IPS-15b (cell line): ENCODE data around the gene CDK17.
"Not testable (repeated sequence)": the region's sequence is repeated elsewhere in the genome, so short reads cannot be mapped to it uniquely, and the experiment has no call there.

Experiments used
- H3K27me3 ChIP-seq: one replicate; pipeline ENCODE4 v1.6.1; 2013; ENCODE audit warnings: low read length; ENCODE audit not compliant: control insufficient read depth, insufficient read depth
- H3K36me3 ChIP-seq: one replicate; pipeline ENCODE4 v1.6.1; 2013; ENCODE audit warnings: low read length; ENCODE audit not compliant: control insufficient read depth, insufficient read depth
- H3K4me1 ChIP-seq: one replicate; pipeline ENCODE4 v1.6.1; 2013; ENCODE audit warnings: mild to moderate bottlenecking, low read length; ENCODE audit not compliant: control insufficient read depth, insufficient read depth
- H3K4me3 ChIP-seq: one replicate; pipeline ENCODE4 v1.5.1; 2013; ENCODE audit warnings: low read depth, low read length
- H3K9ac ChIP-seq: one replicate; pipeline ENCODE4 v1.6.1; 2013; ENCODE audit warnings: low read depth, mild to moderate bottlenecking, low read length
- H3K9me3 ChIP-seq: one replicate; pipeline ENCODE4 v1.6.1; 2013; ENCODE audit warnings: mild to moderate bottlenecking, low read length; ENCODE audit not compliant: control insufficient read depth, insufficient read depth

Gene CDK17

DNA sequence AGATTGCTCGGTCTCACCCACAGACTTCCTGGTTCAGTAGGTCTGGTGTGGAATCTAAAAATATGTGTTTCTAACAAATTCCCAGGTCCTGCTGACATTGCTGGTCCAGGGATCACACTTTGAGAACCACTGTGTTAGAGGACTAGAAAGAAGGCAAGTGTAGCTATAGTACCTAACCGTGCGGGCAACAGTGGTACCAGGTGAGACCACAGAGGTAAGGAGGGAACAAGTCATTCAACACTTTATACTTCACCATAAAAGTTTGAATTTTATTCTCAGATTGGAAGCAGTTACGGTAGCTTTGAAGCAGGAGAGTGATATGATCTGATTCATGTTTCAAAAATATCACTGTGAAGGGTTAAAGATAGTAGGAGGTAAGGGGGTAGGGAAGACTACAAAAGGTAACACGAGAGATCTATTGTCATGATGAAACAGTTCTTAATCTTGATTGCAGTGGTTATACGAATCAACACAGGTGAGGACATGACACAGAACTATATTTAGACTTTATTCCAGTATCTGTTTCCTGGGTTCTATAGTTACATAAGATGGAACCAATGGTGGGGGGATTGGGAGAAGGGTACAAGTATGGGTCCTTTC, 73.5 kb downstream of the CDK17 start:
- Histone ChIP-seq H3K9ac (no peak overlapping the region), H3K9me3 (no peaks in the 10 kb centered on the region), H3K36me3 (no peaks in the 10 kb centered on the region), H3K4me3 (no peak overlapping the region), H3K4me1 (no peaks in the 10 kb centered on the region), H3K27me3 (no peaks in the 10 kb centered on the region)

DNA sequence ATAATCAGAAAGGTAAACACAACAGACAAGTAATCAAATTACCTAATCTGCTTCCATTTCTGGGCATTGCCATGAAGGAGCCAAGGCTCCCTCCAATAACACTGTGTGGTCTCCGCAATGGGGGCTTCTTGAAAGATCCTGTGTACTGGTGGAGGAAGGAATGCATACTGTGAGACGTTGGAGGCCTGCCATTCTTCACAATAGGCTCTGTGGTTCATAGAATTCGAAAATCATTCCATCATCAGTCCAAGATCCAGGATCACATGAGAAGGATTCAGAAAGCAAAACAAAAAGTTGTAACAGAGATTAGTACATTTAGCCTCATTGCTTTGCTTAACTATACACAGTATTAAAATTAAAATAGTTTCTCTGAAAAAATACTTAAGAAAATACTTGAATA, 76.3 kb downstream of the CDK17 start:
- no peaks in the 10 kb centered on the region for H3K27me3 ChIP-seq
- no peaks in the 10 kb centered on the region for H3K36me3 ChIP-seq
- no peak overlapping the region for H3K9ac ChIP-seq
- H3K4me3 ChIP-seq = no peak overlapping the region
- H3K9me3 ChIP-seq = no peaks in the 10 kb centered on the region
- no peaks in the 10 kb centered on the region for H3K4me1 ChIP-seq

DNA sequence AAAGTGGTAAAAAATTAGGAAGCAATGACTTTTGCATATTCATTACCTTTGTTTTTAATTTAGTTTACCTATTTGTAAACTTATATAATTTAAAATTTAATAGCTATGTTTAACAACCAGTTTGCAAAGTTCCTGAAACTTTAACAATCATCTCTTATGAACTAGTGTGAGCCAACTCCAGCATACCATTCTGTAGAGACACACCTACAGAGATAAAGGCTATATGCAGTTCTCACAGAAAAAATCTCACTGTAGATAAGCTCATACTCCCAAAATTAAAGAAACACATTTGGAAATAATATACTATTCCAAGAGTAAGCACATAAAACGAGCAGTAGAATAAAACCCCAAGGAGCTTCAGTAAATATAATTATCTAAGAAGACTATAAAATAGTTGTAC, 77.5 kb downstream of the CDK17 start:
- H3K36me3 ChIP-seq = no peaks in the 10 kb centered on the region
- H3K4me1 ChIP-seq = no peaks in the 10 kb centered on the region
- H3K9me3 ChIP-seq = no peaks in the 10 kb centered on the region
- no peak overlapping the region for H3K4me3 ChIP-seq
- no peaks in the 10 kb centered on the region for H3K27me3 ChIP-seq
- H3K9ac ChIP-seq = no peak overlapping the region

DNA sequence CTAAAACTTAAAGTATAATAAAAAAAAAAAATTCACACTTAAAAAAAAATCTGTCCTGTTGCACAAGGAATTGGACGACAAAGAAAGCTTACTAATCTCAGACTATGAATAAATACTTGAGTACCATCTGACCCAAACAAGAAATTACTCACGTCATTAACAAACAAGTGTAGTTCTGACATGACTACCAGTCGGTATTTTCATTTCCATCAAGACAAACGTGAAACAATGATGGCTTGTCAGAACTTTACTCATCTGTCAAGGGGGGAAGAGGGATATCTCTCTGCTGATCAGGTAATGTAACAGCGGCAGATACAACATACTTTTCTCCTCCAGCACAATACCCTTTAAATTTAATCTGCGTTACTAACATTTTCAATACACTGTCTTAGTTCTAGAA, 78.3 kb downstream of the CDK17 start:
- Histone ChIP-seq H3K4me3 (no peak overlapping the region), H3K4me1 (no peaks in the 10 kb centered on the region), H3K36me3 (no peaks in the 10 kb centered on the region), H3K27me3 (no peaks in the 10 kb centered on the region), H3K9me3 (no peaks in the 10 kb centered on the region), H3K9ac (no peak overlapping the region)

DNA sequence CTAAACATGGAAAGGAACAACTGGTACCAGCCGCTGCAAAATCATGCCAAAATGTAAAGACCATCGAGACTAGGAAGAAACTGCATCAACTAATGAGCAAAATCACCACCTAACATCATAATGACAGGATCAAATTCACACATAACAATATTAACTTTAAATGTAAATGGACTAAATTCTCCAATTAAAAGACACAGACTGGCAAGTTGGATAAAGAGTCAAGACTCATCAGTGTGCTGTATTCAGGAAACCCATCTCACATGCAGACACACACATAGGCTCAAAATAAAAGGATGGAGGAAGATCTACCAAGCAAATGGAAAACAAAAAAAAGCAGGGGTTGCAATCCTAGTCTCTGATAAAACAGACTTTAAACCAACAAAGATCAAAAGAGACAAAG, 82.4 kb downstream of the CDK17 start:
- H3K4me3 ChIP-seq, H3K9ac ChIP-seq, H3K4me1 ChIP-seq, H3K9me3 ChIP-seq, H3K36me3 ChIP-seq, H3K27me3 ChIP-seq: not testable (repeated sequence)

DNA sequence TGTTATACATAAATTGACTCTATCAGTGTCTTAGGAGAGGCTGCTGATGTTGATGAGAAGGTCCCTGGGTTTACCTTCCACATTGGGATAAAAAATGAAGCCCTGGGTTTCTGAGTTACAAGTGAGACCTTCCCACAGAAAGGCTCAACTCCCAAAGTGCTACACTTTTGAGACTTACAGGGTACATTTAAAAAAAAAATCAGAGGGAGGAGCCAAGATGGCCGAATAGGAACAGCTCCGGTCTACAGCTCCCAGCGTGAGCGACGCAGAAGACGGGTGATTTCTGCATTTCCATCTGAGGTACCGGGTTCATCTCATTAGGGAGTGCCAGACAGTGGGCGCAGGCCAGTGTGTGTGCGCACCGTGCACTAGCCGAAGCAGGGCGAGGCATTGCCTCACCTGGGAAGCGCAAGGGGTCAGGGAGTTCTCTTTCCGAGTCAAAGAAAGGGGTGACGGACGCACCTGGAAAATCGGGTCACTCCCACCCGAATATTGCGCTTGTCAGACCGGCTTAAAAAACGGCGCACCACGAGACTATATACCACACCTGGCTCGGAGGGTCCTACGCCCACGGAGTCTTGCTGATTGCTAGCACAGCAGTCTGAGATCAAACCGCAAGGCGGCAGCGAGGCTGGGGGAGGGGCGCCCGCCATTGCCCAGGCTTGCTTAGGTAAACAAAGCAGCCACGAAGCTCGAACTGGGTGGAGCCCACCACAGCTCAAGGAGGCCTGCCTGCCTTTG, 84.3 kb downstream of the CDK17 start:
- H3K27me3 ChIP-seq, H3K36me3 ChIP-seq, H3K9me3 ChIP-seq, H3K4me1 ChIP-seq: not testable (repeated sequence)
- Histone ChIP-seq H3K9ac (peak overlapping the region; percentile 57), H3K4me3 (peak overlapping the region; percentile 42)

DNA sequence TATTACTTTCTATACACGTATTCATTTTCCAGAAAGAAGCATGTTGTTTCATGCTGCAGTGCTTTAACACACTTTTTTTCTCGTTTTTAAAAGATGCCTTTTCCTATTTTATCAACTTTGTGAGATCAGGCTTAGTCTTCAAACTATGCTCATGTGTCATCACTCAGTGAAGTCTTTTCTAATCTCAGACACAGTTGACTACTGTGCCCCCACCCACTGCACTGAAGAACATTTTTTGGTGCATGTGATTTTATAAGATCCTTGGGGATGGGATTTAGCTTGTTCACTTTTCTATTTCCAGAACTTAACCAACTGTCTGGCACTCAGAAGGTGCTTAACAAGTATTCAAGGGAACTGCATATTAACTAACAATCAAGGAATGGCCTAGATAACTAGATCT, 85.5 kb downstream of the CDK17 start:
- H3K36me3 ChIP-seq = no peaks in the 10 kb centered on the region
- no peaks in the 10 kb centered on the region for H3K9me3 ChIP-seq
- H3K27me3 ChIP-seq = no peaks in the 10 kb centered on the region
- H3K9ac ChIP-seq = no peak overlapping the region
- no peaks in the 10 kb centered on the region for H3K4me1 ChIP-seq
- H3K4me3 ChIP-seq = no peak overlapping the region

DNA sequence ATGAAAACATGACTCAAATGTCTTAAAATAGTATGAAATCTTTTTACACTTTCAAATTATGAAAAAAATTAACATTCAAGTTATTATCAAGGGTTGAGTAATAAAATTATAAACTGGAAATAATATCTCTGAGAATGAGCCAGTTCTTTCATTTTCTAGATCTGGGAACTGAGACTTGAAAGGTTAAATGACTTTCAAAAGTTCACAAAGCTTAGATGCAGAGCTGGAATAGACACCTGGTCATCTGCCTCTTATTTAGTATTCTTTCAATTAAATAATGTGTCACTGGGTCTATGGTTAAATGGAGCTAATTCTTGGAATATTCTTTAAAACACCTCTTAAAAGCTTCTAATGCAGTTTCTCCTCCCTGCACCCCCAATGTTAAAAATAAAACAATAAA, 86.6 kb downstream of the CDK17 start:
- Histone ChIP-seq H3K9ac (no peak overlapping the region), H3K36me3 (no peaks in the 10 kb centered on the region), H3K4me3 (no peak overlapping the region), H3K4me1 (no peaks in the 10 kb centered on the region), H3K27me3 (no peaks in the 10 kb centered on the region), H3K9me3 (no peaks in the 10 kb centered on the region)

DNA sequence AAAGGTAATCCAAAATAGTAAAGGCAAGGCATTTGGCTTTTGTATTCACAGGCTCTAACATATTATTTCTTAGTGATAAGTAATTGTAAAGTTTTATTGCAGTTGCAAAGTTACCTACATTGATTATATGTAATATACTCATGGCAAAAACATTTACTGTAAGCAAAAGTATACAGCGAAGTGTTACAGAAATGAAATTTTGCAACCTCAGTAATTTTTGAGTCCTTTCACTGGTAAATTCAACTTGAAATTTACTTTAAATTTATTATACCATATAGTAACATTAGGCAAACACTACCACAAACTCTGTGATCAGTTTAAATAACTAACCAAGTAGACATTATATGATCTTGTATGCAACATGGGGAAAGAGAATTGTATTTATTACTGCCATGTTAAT, 89.0 kb downstream of the CDK17 start:
- Histone ChIP-seq H3K36me3 (no peaks in the 10 kb centered on the region), H3K9ac (no peak overlapping the region), H3K27me3 (no peaks in the 10 kb centered on the region), H3K9me3 (no peaks in the 10 kb centered on the region), H3K4me1 (no peaks in the 10 kb centered on the region), H3K4me3 (no peak overlapping the region)

DNA sequence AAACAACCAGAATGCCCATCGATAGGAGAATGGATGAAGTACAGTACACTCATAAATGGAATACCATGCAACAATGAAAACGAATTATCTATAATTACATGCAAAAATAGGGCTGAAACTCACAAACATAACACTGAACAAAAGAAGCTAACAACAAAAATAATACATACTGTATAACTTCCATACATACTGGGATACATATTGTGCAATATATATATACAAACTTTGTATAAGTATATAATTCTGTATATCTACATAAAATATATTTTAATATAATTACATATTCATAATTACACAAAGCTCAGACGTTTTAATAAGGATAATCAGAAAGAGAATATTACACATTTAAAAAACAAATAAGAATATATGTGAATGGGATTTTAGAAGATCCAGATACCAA, 90.2 kb downstream of the CDK17 start:
- Histone ChIP-seq H3K36me3 (no peaks in the 10 kb centered on the region), H3K27me3 (no peaks in the 10 kb centered on the region), H3K4me1 (no peaks in the 10 kb centered on the region), H3K9me3 (no peaks in the 10 kb centered on the region), H3K4me3 (no peak overlapping the region), H3K9ac (no peak overlapping the region)

DNA sequence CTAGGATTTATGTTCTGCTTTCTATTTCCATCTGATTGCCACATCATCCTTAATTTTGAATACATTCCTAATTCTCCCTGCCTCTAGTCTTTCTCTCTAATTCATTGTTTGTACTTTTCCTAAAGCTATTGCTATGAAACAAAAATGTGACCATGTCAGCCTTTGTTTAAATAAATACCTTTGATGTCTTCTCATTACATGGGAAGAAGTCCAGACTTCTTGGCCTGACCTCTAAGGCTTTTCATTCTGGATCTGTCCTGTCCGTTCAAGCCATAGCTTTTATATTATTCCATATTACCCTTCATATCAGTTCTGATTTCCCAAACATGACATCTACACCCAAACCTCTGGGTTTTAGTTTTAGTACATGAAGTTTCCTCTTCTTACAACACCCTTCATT, 91.4 kb downstream of the CDK17 start:
- no peaks in the 10 kb centered on the region for H3K27me3 ChIP-seq
- H3K9ac ChIP-seq = no peak overlapping the region
- peaks cover 6% of the 10 kb centered on the region for H3K4me1 ChIP-seq
- H3K9me3 ChIP-seq = no peaks in the 10 kb centered on the region
- H3K4me3 ChIP-seq = no peak overlapping the region
- H3K36me3 ChIP-seq = no peaks in the 10 kb centered on the region

DNA sequence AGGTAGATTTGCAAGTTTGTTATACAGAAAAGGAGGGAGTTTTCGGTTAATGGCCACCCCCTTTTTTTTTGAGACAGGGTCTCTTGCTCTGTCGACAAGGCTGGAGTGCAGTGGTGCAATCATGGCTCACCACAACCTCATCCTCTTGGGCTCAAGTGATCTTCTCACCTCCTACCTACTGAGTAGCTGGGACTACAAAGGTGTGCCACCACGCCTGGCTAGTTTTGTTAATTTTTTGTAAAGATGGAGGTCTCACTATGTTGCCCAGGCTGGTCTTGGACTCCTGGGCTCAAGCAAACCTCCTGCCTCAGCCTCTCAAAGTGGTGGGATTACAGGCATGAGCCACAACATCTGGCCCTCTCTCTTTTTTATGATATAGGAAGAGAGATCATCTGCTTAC, 94.6 kb downstream of the CDK17 start:
- H3K4me1 ChIP-seq = peaks cover 16% of the 10 kb centered on the region
- no peaks in the 10 kb centered on the region for H3K9me3 ChIP-seq
- H3K36me3 ChIP-seq = no peaks in the 10 kb centered on the region
- no peak overlapping the region for H3K9ac ChIP-seq
- H3K4me3 ChIP-seq = no peak overlapping the region
- no peaks in the 10 kb centered on the region for H3K27me3 ChIP-seq
